Ecto neural progenitor cell (in vitro differentiated cells): Measurements from ENCODE around the gene SBK3.
A peak's percentile ranks its signal among the peaks of the same experiment; 100 is the strongest.
"Not testable (repeated sequence)": the region's sequence is repeated elsewhere in the genome, so short reads cannot be mapped to it uniquely, and the experiment has no call there.

Source experiments
- DNase-seq: peaks from one replicate; pipeline ENCODE4 v3.0.0-alpha.2; 2018; ENCODE audit warnings: low spot score

The SBK3 gene

DNA sequence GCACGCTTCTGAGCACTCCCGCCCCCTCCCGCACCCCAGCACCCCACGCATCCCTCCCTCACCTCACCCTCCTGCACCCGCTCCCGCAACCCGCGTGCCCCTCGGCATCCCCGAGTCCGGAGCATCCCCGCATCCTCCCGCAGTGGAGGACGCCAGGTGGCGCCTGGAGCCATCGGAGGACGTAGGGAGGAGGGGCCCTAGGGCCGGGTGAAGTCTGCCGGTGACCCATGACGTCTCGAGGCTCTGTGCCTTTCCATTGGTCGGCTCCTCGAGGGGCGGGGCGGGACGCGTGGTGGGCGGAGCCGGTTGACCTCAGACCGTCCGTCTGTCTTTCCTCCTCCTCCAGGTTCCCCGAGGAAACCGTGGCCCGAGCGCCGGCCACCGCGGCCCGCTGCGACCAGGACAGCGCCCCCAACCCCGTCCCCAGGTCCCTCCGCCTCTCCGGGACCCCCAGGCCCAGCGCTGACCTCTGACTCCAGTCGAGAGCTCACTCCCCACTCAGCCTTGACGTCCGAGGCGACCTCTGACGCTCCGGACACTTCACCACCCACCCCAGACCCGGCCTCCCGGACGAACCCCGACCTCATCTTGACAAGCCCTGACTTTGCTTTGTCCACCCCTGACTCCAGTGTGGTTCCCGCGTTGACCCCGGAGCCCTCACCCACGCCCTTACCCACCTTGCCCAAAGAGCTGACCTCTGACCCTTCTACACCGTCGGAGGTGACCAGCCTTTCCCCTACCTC, 28.3 kb downstream of the SBK3 start:
- peak; percentile 96 for DNase-seq

- no peak for DNase-seq
Measured at GRCh38 chr19:55508120-55508519, 37.2 kb downstream of the SBK3 start.

- no peak for DNase-seq
Measured at GRCh38 chr19:55504981-55505380, 40.4 kb downstream of the SBK3 start.

- DNase-seq: no peak
Measured at GRCh38 chr19:55504252-55504603, 41.1 kb downstream of the SBK3 start.

DNA sequence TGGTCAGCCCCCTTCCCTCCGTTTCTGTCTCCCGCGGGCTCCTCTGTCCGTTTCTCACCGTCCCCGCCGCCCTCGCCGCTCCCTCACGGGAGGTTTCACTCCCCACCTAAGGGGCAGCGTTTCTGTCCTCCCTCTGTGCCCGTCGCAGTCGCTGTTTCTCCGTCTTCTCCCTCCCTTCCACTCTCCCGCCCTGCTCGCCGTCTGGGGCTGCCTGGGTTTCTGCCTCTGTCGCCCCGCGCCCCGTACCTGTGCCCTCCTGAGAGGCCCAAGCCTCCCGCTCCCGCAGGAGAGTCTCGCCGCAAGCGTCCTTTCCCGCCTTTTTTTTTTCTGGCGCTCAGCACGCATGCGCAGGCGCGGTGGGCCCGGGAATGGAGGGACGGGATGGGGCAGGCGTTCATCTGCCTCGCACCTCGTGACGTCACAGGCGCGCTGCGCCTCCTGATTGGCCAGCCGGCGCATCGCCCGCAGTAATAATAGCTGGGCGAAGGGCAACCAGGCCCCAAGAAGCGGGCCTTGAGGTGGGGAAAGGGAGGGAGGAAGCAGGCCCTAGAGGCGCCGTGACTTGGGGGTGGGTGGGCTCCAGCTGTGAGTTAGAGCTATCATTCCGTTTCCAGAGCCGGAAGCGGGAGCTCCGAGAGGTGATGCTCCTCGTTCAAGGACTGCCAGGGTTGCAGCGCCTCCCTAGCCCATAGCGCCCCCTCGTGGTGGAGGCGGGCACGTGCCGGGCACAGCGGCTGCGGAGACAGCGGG, 41.7 kb downstream of the SBK3 start:
- peak; percentile 96 for DNase-seq

DNA sequence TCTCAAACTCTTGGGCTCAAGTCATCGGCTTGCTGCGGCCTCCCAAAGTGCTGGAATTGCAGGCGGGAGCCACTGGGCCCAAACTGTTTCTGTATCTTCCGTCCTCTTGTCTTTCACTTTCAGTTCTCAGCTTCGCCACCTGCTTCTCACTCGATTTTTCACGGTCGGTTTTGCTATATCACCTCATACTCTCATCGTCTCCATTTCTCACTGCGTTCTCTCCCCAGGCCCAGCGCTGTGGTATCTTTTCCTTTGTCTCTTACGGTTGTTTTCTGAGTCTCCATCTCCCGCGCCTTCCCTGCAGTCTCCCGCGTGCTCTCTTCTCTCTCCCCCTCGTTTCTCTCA, 42.2 kb downstream of the SBK3 start:
- no peak for DNase-seq

- no peak for DNase-seq
Measured at GRCh38 chr19:55502197-55502952, 43.0 kb downstream of the SBK3 start.

GRCh38 chr19:55500368-55500952, 44.9 kb downstream of the SBK3 start:
- no peak for DNase-seq

GRCh38 chr19:55498246-55498840, 47.0 kb downstream of the SBK3 start:
- DNase-seq: no peak

- DNase-seq: no peak
Measured at GRCh38 chr19:55497763-55498162, 47.6 kb downstream of the SBK3 start.

GRCh38 chr19:55496820-55497219, 48.5 kb downstream of the SBK3 start:
- DNase-seq: not testable (repeated sequence)

DNA sequence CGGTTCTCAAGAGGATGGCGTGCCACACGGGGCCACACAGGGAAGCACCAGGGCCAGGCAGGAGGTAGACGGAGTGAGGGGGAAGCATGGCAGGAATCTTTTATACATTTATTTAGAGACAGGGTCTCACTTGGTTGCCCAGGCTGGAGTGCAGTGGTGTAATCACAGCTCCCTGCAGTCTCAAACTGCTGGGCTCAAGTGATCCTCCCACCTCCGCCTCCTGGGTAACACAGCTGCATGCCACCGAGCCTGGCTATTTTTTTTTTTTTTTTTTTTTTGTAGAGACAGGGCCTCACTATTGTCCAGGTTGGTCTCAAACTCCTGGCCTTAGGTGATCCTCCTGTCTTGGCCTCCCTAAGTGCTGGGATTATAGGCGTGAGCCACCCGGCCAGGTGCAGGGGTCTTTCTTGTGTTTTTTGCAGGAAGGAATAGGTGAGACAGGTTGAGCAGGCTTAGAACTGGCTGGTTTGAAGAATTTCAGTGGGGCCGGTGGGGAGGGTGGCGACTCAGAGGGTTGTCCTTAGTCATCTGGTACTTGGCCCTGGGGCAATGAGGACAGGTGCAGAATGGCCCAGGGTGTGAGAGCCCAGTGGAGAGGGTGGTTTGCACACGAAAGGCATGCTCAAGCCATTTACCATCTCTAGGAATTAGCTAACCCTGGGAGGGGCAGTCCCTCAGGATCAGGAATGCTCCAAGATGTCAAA, 49.5 kb downstream of the SBK3 start:
- no peak for DNase-seq

DNA sequence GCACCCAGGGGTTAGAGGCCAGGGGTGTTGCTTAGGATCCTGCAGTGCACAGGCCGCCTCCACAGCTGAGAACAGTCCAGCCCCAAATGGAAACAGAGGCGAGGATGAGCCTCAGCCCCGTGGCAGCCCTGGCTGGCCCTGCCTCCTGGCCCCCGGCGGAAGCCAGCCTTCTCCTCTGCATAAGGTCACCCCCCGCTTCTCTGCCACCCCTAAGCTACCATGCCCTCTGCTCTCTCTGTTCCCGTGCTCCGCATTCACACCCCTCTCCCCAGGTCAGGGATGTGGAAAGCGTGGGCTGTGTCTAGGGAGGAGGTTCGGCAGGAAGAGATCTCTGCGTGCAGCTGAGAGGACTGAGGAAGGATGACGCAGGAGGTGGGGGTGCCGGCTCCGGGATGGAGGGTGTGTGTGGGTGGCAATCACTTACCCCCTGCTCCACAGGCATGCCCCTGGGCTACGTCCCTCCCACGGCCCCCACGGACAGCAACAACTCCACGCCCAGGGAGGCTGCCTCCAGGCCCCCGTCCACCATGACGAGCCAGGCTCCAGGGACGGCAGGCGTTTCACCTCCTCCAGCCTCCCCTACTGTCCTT, 51.1 kb downstream of the SBK3 start:
- DNase-seq: no peak

DNA sequence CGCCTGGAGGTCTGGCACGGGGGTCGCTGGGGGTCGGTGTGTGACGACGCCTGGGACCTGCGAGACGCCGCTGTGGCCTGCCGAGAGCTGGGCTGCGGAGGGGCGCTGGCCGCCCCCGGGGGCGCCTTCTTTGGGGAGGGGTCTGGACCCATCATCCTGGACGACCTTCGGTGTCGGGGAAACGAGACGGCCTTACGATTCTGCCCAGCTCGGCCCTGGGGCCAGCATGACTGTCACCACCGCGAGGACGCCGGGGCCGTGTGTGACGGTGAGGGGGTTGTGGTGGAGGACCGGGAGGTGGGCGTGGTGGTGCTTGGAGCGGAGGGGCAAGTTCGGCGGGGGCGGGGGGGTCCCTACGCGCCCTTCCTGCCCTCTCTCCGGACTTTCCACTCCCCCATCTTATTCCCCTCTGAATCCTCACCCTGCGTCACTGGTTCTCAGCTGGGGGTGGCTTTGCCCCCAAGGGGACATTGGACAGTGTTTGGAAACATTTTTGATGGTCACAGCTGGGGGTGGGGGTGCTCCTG, 51.6 kb downstream of the SBK3 start:
- no peak for DNase-seq

- DNase-seq: no peak
Measured at GRCh38 chr19:55493052-55493644, 52.2 kb downstream of the SBK3 start.

DNA sequence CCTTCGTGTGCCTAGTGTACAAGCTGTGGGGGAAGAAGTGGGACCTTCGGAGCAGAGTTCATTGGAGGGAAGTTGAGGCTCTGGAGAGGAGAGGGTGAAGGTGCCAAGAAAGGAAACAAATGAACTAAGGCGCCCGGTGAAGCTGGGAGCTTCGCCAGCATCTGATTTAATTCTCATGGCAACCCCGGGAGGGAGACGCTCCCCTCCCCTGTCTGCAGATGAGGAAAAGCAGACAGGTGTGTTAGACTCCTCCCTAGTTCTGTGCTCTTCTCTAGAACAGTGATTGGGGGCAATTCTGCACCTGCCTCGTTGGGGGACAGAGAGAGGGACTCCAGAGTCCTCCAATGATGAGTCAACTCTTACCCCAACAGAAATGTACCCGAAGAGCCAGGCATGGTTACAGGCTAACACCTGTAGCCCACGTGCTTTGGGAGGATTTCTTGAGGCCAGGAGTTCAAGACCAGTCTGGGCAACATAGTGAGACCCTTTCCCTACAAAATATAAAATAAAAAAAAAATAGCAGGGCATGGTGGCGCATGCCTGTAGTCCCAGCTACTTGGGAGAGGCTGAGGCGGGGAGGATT, 52.9 kb downstream of the SBK3 start:
- DNase-seq: no peak

DNA sequence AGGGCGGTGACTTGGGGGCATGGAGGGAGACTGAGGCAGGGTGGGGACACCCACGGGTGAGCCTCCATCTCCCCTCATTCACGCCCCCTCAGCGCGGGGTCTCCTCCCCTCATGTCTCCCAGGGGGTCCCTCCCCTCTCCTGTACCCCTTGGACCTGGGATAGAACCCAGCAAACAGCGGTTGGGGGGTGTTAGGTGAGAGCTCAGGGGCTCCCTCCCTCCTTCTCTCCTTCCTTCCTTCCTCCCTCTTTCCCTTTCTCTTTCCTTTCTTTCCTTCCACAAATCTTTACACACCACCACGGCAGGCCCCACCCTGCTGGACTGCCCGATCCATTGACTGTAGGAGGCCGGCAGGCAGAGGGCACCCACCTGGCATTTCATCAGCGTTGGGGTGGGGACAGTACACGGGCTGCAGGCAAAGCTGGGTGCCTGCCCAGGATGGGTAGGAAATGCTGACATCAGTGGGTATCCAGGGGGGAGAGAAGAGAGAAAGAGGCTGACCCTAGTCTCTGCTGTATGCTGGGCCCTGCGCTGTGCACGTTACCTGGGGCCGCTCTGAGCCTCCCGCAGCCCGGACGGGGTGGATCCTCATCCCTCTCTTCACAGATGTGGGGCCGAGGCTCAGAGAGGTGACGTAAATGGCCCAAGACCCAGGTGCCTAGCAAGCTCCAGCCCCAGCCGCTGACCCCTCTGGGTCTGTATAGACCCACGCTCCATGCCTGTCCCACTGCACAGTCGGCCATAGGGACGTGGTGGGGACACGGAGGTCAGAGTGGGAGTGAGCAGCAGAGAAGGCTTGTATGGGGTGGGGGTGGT, 53.6 kb downstream of the SBK3 start:
- no peak for DNase-seq
